HEK293 (cell line): ENCODE measurements around the gene ZNF302.

Source experiments
- ATF2 ChIP-seq: fragments of 450-650 bp; formaldehyde crosslinking; IDR thresholded peaks from 2 replicates; pipeline ENCODE4 v1.5.1; 2016; ENCODE audit warnings: missing biosample characterization, missing genetic modification characterization, low read depth
- ZNF211 ChIP-seq: fragments of 450-650 bp; formaldehyde crosslinking; IDR thresholded peaks from 2 replicates; pipeline ENCODE4 v1.5.1; 2016; ENCODE audit warnings: low read depth, missing biosample characterization, missing genetic modification characterization
- ZNF24 ChIP-seq: fragments of 450-650 bp; formaldehyde crosslinking; IDR thresholded peaks from 2 replicates; pipeline ENCODE4 v1.5.1; 2016; ENCODE audit warnings: missing biosample characterization, missing genetic modification characterization
- TF ChIP-seq, protein P1 (sequence below): fragments of 450-650 bp; formaldehyde crosslinking; IDR thresholded peaks from 2 replicates; pipeline ENCODE4 v1.5.1; 2016; ENCODE audit warnings: missing biosample characterization, missing genetic modification characterization

- TF ChIP-seq ZNF211 (tag by site-specific recombination) (no peak), ATF2 (tag by site-specific recombination) (no peak), ZNF24 (no peak)
- TF ChIP-seq, protein P1, sequence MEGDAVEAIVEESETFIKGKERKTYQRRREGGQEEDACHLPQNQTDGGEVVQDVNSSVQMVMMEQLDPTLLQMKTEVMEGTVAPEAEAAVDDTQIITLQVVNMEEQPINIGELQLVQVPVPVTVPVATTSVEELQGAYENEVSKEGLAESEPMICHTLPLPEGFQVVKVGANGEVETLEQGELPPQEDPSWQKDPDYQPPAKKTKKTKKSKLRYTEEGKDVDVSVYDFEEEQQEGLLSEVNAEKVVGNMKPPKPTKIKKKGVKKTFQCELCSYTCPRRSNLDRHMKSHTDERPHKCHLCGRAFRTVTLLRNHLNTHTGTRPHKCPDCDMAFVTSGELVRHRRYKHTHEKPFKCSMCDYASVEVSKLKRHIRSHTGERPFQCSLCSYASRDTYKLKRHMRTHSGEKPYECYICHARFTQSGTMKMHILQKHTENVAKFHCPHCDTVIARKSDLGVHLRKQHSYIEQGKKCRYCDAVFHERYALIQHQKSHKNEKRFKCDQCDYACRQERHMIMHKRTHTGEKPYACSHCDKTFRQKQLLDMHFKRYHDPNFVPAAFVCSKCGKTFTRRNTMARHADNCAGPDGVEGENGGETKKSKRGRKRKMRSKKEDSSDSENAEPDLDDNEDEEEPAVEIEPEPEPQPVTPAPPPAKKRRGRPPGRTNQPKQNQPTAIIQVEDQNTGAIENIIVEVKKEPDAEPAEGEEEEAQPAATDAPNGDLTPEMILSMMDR (tag by site-specific recombination) = no peak
These were observed 15.1 kb downstream of the ZNF302 start for GRCh38 chr19:34692549-34692948.
